ENCODE results near the gene PTPRT.

PTPRT gene

DNA sequence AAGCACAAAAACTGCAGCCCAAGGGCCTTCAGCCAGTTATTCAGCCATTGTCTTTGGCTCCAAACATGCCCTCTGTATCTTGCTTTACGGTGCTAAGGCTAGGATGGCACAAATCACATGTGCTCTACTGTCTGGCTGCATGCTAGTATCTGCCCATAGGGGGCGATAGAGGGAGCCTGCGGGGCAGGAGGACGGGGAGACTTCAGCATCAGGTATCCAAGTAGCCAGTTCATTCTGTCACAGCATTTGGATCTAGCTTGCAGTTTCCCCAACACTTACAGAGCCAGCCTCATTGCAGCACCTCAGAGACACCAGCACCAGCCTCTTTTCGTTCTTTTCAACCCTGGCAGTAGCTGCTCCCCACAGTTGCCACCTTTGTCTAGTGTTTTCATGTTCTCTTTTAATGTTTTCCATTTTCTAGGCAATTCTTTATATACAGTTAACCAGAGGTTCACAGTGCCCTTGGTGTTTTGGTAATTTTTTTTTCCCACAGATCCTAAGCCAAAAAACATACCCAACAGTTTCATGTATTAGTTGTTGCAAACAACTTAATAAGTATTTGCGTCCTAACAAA is 705.9 kb downstream of the PTPRT start:
- H3K27ac ChIP-seq (ENCODE audit: extremely low read depth, low read depth, low read length), result no peak overlapping the region
- CTCF ChIA-PET, result interaction anchor here (0.6 to 1.0 kb wide), 9 partner anchors 9 to 900 kb away, joined by 3 to 5 read pairs (median 4); no protein-coding TSS in a partner anchor
- TF ChIP-seq, protein P1, sequence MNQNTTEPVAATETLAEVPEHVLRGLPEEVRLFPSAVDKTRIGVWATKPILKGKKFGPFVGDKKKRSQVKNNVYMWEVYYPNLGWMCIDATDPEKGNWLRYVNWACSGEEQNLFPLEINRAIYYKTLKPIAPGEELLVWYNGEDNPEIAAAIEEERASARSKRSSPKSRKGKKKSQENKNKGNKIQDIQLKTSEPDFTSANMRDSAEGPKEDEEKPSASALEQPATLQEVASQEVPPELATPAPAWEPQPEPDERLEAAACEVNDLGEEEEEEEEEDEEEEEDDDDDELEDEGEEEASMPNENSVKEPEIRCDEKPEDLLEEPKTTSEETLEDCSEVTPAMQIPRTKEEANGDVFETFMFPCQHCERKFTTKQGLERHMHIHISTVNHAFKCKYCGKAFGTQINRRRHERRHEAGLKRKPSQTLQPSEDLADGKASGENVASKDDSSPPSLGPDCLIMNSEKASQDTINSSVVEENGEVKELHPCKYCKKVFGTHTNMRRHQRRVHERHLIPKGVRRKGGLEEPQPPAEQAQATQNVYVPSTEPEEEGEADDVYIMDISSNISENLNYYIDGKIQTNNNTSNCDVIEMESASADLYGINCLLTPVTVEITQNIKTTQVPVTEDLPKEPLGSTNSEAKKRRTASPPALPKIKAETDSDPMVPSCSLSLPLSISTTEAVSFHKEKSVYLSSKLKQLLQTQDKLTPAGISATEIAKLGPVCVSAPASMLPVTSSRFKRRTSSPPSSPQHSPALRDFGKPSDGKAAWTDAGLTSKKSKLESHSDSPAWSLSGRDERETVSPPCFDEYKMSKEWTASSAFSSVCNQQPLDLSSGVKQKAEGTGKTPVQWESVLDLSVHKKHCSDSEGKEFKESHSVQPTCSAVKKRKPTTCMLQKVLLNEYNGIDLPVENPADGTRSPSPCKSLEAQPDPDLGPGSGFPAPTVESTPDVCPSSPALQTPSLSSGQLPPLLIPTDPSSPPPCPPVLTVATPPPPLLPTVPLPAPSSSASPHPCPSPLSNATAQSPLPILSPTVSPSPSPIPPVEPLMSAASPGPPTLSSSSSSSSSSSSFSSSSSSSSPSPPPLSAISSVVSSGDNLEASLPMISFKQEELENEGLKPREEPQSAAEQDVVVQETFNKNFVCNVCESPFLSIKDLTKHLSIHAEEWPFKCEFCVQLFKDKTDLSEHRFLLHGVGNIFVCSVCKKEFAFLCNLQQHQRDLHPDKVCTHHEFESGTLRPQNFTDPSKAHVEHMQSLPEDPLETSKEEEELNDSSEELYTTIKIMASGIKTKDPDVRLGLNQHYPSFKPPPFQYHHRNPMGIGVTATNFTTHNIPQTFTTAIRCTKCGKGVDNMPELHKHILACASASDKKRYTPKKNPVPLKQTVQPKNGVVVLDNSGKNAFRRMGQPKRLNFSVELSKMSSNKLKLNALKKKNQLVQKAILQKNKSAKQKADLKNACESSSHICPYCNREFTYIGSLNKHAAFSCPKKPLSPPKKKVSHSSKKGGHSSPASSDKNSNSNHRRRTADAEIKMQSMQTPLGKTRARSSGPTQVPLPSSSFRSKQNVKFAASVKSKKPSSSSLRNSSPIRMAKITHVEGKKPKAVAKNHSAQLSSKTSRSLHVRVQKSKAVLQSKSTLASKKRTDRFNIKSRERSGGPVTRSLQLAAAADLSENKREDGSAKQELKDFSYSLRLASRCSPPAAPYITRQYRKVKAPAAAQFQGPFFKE (tag by site-specific recombination; IDR thresholded peaks at IDR 0.05; ENCODE audit: borderline replicate concordance), result no peak
- POLR2A ChIA-PET, result no interaction called here
- H3K9me3 ChIP-seq (ENCODE audit: control insufficient read depth, insufficient read depth, low read depth, low read length), result no peaks in the 10 kb centered on the region
- H3K36me3 ChIP-seq (ENCODE audit: control insufficient read depth in 2 of 2, insufficient read depth in 1 of 2, low read length in 2 of 2), result no peaks in the 10 kb centered on the region
- H3K4me1 ChIP-seq (ENCODE audit: control insufficient read depth, insufficient read depth, low read length), result no peaks in the 10 kb centered on the region
- H3K4me3 ChIP-seq (ENCODE audit: low read depth, low read length), result no peak overlapping the region

DNA sequence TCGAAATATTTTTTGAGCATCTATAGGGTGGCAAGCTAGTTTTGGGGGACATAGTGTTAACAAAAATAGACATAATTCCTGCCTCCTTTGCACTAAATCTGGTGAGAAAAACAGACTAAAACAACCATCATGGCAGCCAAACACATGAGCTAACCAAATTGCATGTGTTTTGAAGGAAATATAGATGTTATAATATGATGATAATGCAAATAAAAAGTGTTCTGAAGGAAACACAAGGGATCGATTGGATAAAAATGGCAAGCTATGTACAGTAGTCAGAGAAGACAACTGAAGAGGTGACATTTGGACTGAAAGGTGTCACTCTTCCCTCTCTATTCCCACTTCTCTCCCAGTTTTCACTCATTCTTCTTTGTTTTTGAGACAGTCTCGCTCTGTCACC is 706.9 kb downstream of the PTPRT start:
- Histone ChIP-seq H3K36me3 (ENCODE audit: control insufficient read depth in 2 of 2, insufficient read depth in 1 of 2, low read length in 2 of 2) (no peaks in the 10 kb centered on the region), H3K9me3 (ENCODE audit: control insufficient read depth, insufficient read depth, low read depth, low read length) (no peaks in the 10 kb centered on the region), H3K4me3 (ENCODE audit: low read depth, low read length) (no peak overlapping the region), H3K27ac (ENCODE audit: extremely low read depth, low read depth, low read length) (no peak overlapping the region), H3K4me1 (ENCODE audit: control insufficient read depth, insufficient read depth, low read length) (no peaks in the 10 kb centered on the region)
- CTCF ChIA-PET, result interaction anchor here (0.6 to 1.0 kb wide), 2 partner anchors 21 to 22 kb away, joined by 3 to 4 read pairs; no protein-coding TSS in a partner anchor
- TF ChIP-seq, protein P2, sequence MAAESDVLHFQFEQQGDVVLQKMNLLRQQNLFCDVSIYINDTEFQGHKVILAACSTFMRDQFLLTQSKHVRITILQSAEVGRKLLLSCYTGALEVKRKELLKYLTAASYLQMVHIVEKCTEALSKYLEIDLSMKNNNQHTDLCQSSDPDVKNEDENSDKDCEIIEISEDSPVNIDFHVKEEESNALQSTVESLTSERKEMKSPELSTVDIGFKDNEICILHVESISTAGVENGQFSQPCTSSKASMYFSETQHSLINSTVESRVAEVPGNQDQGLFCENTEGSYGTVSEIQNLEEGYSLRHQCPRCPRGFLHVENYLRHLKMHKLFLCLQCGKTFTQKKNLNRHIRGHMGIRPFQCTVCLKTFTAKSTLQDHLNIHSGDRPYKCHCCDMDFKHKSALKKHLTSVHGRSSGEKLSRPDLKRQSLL (tag by site-specific recombination; IDR thresholded peaks at IDR 0.05), result no peak
- TF ChIP-seq ZNF621 (tag by site-specific recombination; IDR thresholded peaks at IDR 0.05), result no peak
- TF ChIP-seq, protein P3, sequence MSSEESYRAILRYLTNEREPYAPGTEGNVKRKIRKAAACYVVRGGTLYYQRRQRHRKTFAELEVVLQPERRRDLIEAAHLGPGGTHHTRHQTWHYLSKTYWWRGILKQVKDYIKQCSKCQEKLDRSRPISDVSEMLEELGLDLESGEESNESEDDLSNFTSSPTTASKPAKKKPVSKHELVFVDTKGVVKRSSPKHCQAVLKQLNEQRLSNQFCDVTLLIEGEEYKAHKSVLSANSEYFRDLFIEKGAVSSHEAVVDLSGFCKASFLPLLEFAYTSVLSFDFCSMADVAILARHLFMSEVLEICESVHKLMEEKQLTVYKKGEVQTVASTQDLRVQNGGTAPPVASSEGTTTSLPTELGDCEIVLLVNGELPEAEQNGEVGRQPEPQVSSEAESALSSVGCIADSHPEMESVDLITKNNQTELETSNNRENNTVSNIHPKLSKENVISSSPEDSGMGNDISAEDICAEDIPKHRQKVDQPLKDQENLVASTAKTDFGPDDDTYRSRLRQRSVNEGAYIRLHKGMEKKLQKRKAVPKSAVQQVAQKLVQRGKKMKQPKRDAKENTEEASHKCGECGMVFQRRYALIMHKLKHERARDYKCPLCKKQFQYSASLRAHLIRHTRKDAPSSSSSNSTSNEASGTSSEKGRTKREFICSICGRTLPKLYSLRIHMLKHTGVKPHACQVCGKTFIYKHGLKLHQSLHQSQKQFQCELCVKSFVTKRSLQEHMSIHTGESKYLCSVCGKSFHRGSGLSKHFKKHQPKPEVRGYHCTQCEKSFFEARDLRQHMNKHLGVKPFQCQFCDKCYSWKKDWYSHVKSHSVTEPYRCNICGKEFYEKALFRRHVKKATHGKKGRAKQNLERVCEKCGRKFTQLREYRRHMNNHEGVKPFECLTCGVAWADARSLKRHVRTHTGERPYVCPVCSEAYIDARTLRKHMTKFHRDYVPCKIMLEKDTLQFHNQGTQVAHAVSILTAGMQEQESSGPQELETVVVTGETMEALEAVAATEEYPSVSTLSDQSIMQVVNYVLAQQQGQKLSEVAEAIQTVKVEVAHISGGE (tag by site-specific recombination; conservative IDR thresholded peaks at IDR 0.05; ENCODE audit: low read depth), result no peak
- TF ChIP-seq SETDB1 (IDR thresholded peaks at IDR 0.05; ENCODE audit: insufficient read length, low read length), result no peak
- TF ChIP-seq, protein P4, sequence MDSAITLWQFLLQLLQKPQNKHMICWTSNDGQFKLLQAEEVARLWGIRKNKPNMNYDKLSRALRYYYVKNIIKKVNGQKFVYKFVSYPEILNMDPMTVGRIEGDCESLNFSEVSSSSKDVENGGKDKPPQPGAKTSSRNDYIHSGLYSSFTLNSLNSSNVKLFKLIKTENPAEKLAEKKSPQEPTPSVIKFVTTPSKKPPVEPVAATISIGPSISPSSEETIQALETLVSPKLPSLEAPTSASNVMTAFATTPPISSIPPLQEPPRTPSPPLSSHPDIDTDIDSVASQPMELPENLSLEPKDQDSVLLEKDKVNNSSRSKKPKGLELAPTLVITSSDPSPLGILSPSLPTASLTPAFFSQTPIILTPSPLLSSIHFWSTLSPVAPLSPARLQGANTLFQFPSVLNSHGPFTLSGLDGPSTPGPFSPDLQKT (IDR thresholded peaks at IDR 0.05; ENCODE audit: borderline replicate concordance, low read depth, low read length), result no peak
- TF ChIP-seq KLF10 (tag by site-specific recombination; IDR thresholded peaks at IDR 0.05), result no peak
- no peak for TF ChIP-seq ZNF558 (tag by site-specific recombination; IDR thresholded peaks at IDR 0.05)
- TF ChIP-seq ZFP41 (tag by site-specific recombination; IDR thresholded peaks at IDR 0.05; ENCODE audit: borderline replicate concordance), result no peak
- TF ChIP-seq, protein P5, sequence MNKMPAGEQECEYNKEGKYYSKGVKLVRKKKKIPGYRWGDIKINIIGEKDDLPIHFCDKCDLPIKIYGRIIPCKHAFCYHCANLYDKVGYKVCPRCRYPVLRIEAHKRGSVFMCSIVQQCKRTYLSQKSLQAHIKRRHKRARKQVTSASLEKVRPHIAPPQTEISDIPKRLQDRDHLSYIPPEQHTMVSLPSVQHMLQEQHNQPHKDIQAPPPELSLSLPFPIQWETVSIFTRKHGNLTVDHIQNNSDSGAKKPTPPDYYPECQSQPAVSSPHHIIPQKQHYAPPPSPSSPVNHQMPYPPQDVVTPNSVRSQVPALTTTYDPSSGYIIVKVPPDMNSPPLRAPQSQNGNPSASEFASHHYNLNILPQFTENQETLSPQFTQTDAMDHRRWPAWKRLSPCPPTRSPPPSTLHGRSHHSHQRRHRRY (tag by site-specific recombination; IDR thresholded peaks at IDR 0.05), result no peak
- TF ChIP-seq, protein P6, sequence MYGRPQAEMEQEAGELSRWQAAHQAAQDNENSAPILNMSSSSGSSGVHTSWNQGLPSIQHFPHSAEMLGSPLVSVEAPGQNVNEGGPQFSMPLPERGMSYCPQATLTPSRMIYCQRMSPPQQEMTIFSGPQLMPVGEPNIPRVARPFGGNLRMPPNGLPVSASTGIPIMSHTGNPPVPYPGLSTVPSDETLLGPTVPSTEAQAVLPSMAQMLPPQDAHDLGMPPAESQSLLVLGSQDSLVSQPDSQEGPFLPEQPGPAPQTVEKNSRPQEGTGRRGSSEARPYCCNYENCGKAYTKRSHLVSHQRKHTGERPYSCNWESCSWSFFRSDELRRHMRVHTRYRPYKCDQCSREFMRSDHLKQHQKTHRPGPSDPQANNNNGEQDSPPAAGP (tag by site-specific recombination; IDR thresholded peaks at IDR 0.05), result no peak
- no peak for TF ChIP-seq ZFP3 (tag by site-specific recombination; IDR thresholded peaks at IDR 0.05; ENCODE audit: low read depth)
- TF ChIP-seq SCRT1 (tag by site-specific recombination; IDR thresholded peaks at IDR 0.05; ENCODE audit: borderline replicate concordance), result no peak
- TF ChIP-seq, protein P7, sequence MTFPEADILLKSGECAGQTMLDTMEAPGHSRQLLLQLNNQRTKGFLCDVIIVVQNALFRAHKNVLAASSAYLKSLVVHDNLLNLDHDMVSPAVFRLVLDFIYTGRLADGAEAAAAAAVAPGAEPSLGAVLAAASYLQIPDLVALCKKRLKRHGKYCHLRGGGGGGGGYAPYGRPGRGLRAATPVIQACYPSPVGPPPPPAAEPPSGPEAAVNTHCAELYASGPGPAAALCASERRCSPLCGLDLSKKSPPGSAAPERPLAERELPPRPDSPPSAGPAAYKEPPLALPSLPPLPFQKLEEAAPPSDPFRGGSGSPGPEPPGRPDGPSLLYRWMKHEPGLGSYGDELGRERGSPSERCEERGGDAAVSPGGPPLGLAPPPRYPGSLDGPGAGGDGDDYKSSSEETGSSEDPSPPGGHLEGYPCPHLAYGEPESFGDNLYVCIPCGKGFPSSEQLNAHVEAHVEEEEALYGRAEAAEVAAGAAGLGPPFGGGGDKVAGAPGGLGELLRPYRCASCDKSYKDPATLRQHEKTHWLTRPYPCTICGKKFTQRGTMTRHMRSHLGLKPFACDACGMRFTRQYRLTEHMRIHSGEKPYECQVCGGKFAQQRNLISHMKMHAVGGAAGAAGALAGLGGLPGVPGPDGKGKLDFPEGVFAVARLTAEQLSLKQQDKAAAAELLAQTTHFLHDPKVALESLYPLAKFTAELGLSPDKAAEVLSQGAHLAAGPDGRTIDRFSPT (tag by site-specific recombination; IDR thresholded peaks at IDR 0.05), result no peak
- POLR2A ChIA-PET, result no interaction called here
